ENCODE data around the gene CNIH1. TPM values are rescaled to one million over a fixed set of nuclear protein-coding genes. Genes with fewer than 3 reads are reported as not detected.

The CNIH1 gene
- polyA plus RNA-seq, 1 of the 3 experiments (the other 2 are of a cell fraction) = 145 TPM

DNA sequence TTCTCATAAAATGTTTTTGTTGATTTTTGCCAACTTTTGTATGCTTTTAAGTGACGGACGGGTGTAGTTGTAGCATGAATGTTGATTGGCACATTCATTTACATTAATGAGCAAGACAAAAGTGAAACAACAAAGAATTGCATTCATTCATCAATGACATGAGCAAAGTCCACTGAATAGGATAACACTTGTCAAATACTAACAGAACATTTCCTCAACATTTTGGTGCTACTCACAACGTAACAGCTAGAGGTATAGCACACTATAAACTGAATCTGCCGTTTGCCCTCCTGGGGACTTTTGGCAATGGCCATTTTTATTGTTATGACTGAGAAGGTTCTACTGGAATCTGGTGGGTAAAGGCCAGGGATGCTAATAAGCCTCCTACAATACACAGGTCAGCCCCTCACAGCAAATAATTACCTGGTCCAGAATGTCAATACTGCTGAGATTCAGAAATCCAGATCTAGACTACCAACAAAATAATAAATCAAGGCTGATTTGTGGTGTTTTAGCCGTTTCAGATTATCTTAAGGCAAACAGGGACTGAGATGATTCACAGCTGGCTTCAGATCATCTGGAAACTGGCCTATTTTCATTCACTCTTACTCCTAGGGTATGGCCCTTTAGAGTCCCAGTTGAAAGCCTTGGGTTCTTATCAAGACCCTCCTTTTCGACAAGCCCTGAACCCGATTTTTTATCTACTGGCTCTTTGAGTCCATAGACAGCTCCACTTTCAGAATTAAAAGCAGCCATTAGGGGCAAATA, 66.9 kb downstream of the CNIH1 start:
- DNase-seq = no peak
- Histone ChIP-seq H4K20me1 (ENCODE audit: insufficient read depth) (no peaks in the 10 kb centered on the region), H3K36me3 (replicated peaks in 1 of 2; ENCODE audit: control insufficient read depth in 1 of 2, insufficient read depth in 2 of 2, low read length in 1 of 2) (no peaks in the 10 kb centered on the region), H3F3A (replicated peaks; ENCODE audit: insufficient read depth) (no peaks in the 10 kb centered on the region), H2AFZ (ENCODE audit: low read depth) (no peak overlapping the region), H3K27ac (ENCODE audit: low read depth in 2 of 2, low read length in 1 of 2) (no peak overlapping the region), H3K4me2 (no peak overlapping the region), H3K9ac (no peak overlapping the region), H3K4me1 (ENCODE audit: control insufficient read depth in 1 of 2, insufficient read depth in 2 of 2, low read depth in 1 of 2, low read length in 1 of 2) (peaks cover 0 to 4% of the 10 kb centered on the region in 2 experiments; a peak in 1 of 4 replicates), H3K9me3 (no peaks in the 10 kb centered on the region), H3K4me3 (ENCODE audit: low read depth in 2 of 2, low read length in 1 of 2) (no peak overlapping the region), H3K79me2 (ENCODE audit: insufficient read depth) (no peaks in the 10 kb centered on the region), H3K9me2 (no peaks in the 10 kb centered on the region), H3K27me3 (ENCODE audit: insufficient read depth) (no peaks in the 10 kb centered on the region; the same call in 1 of the 2 replicates)
- 73% methylated on average over 7 of the region's 7 CpGs for WGBS (ENCODE audit: low lambda C conversion rate)
- no peak for TF ChIP-seq JUND (IDR thresholded peaks at IDR 0.05)
- no peak for TF ChIP-seq TEAD4 (IDR thresholded peaks at IDR 0.05; ENCODE audit: borderline replicate concordance, insufficient read depth)
- TF ChIP-seq ELF1 (IDR thresholded peaks at IDR 0.05) = no peak
- no peak for TF ChIP-seq FOXM1 (IDR thresholded peaks at IDR 0.05; ENCODE audit: low read depth)
- TF ChIP-seq FOXJ3 (CRISPR knock-in tag; IDR thresholded peaks at IDR 0.05) = no peak
- TF ChIP-seq, protein P1, sequence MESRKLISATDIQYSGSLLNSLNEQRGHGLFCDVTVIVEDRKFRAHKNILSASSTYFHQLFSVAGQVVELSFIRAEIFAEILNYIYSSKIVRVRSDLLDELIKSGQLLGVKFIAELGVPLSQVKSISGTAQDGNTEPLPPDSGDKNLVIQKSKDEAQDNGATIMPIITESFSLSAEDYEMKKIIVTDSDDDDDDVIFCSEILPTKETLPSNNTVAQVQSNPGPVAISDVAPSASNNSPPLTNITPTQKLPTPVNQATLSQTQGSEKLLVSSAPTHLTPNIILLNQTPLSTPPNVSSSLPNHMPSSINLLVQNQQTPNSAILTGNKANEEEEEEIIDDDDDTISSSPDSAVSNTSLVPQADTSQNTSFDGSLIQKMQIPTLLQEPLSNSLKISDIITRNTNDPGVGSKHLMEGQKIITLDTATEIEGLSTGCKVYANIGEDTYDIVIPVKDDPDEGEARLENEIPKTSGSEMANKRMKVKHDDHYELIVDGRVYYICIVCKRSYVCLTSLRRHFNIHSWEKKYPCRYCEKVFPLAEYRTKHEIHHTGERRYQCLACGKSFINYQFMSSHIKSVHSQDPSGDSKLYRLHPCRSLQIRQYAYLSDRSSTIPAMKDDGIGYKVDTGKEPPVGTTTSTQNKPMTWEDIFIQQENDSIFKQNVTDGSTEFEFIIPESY (IDR thresholded peaks at IDR 0.05; ENCODE audit: borderline replicate concordance, low read depth) = no peak
- TF ChIP-seq TCF12 (IDR thresholded peaks at IDR 0.05) = no peak
- TF ChIP-seq, protein P2, sequence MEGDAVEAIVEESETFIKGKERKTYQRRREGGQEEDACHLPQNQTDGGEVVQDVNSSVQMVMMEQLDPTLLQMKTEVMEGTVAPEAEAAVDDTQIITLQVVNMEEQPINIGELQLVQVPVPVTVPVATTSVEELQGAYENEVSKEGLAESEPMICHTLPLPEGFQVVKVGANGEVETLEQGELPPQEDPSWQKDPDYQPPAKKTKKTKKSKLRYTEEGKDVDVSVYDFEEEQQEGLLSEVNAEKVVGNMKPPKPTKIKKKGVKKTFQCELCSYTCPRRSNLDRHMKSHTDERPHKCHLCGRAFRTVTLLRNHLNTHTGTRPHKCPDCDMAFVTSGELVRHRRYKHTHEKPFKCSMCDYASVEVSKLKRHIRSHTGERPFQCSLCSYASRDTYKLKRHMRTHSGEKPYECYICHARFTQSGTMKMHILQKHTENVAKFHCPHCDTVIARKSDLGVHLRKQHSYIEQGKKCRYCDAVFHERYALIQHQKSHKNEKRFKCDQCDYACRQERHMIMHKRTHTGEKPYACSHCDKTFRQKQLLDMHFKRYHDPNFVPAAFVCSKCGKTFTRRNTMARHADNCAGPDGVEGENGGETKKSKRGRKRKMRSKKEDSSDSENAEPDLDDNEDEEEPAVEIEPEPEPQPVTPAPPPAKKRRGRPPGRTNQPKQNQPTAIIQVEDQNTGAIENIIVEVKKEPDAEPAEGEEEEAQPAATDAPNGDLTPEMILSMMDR (IDR thresholded peaks at IDR 0.05) = no peak
- TF ChIP-seq, protein P3, sequence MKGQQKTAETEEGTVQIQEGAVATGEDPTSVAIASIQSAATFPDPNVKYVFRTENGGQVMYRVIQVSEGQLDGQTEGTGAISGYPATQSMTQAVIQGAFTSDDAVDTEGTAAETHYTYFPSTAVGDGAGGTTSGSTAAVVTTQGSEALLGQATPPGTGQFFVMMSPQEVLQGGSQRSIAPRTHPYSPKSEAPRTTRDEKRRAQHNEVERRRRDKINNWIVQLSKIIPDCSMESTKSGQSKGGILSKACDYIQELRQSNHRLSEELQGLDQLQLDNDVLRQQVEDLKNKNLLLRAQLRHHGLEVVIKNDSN (IDR thresholded peaks at IDR 0.05; ENCODE audit: borderline replicate concordance, low read depth) = no peak
- TF ChIP-seq EP300 (IDR thresholded peaks at IDR 0.05; ENCODE audit: borderline replicate concordance in 1 of 2, low read depth in 1 of 2, low read length in 1 of 2) = no peak
- ChIA-PET POLR2A (no interaction called here), CTCF (interaction anchor here (1.2 kb wide), 1 partner anchor 27 kb away, joined by 3 read pairs; no protein-coding TSS in a partner anchor)

Other genes starting within 250 kb of the CNIH1 start
- gene CDKN3, start 44.4 kb downstream of the CNIH1 start, polyA plus RNA-seq (2012; rRNA removed) = 25.5 and 26.7 TPM in 2 replicates
- 9.4 and 13.5 TPM in 2 replicates for gene GMFB, start 47.6 kb upstream of the CNIH1 start, polyA plus RNA-seq (2012; rRNA removed)
- 6.4 and 7.7 TPM in 2 replicates for gene CGRRF1, start 68.5 kb upstream of the CNIH1 start, polyA plus RNA-seq (2012; rRNA removed)
- 5.0 and 5.9 TPM in 2 replicates for gene SAMD4A, start 125.8 kb upstream of the CNIH1 start, polyA plus RNA-seq (2012; rRNA removed)